Brain microvascular endothelial cell (primary cell): ENCODE data around the gene SLC35G6.

Experiments used
- DNase-seq: peaks from one replicate; pipeline ENCODE4 v3.0.0-alpha.2; 2020
- H3K27ac ChIP-seq: fragments of 250-450 bp; sonication (Bioruptor Pico); 2 replicates; pipeline ENCODE4 v1.5.1; 2020; ENCODE audit warnings: mild to moderate bottlenecking, moderate library complexity
- H3K27me3 ChIP-seq: fragments of 250-450 bp; sonication (Bioruptor Pico); replicated peaks from 2 replicates; pipeline ENCODE4 v1.5.1; 2020; ENCODE audit warnings: mild to moderate bottlenecking
- H3K36me3 ChIP-seq: fragments of 250-450 bp; sonication (Bioruptor Pico); replicated peaks from 2 replicates; pipeline ENCODE4 v1.5.1; 2020; ENCODE audit warnings: mild to moderate bottlenecking
- H3K4me3 ChIP-seq: 2 replicates; pipeline ENCODE4 v1.5.1; 2011; ENCODE audit warnings: low read depth, mild to moderate bottlenecking, control low read depth, low read length, moderate library complexity
- in situ Hi-C: cut with HindIII; loops from 2 replicates; pipeline ENCODE4 v1.10.0; 2017; ENCODE audit warnings: low sequenced_read_pairs, low pct_ligation_motif_present
- TF ChIP-seq, protein P1 (sequence below): IDR thresholded peaks from 2 replicates; pipeline ENCODE4 v1.5.1; 2011; ENCODE audit warnings: low read depth, mild to moderate bottlenecking, moderate library complexity, low read length, control low read depth, inconsistent platforms; ENCODE audit errors: missing control alignments

Gene SLC35G6

DNA sequence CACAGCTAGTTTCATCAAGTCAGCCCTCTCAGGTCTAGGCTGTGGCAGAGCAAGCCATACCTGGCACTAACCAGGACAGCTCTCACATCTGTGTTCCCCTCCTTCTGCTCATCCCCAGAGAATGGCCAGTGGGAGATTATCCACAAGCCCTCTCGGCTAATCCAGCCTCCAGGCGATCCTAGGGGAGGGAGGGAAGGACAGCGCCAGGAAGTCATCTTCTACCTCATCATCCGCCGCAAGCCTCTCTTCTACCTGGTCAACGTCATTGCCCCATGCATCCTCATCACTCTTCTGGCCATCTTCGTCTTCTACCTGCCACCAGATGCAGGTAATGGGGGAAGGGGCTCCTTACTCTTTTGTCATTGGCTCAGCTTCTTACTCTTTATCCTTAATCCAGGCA is 32.8 kb upstream of the SLC35G6 start:
- Histone ChIP-seq H3K27ac (no peak overlapping the region), H3K36me3 (no peaks in the 10 kb centered on the region), H3K4me3 (no peak overlapping the region), H3K27me3 (peaks cover 18% of the 10 kb centered on the region)
- TF ChIP-seq, protein P1, sequence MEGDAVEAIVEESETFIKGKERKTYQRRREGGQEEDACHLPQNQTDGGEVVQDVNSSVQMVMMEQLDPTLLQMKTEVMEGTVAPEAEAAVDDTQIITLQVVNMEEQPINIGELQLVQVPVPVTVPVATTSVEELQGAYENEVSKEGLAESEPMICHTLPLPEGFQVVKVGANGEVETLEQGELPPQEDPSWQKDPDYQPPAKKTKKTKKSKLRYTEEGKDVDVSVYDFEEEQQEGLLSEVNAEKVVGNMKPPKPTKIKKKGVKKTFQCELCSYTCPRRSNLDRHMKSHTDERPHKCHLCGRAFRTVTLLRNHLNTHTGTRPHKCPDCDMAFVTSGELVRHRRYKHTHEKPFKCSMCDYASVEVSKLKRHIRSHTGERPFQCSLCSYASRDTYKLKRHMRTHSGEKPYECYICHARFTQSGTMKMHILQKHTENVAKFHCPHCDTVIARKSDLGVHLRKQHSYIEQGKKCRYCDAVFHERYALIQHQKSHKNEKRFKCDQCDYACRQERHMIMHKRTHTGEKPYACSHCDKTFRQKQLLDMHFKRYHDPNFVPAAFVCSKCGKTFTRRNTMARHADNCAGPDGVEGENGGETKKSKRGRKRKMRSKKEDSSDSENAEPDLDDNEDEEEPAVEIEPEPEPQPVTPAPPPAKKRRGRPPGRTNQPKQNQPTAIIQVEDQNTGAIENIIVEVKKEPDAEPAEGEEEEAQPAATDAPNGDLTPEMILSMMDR: no peak
- DNase-seq: no peak
- in situ Hi-C loops: no loop called here

DNA sequence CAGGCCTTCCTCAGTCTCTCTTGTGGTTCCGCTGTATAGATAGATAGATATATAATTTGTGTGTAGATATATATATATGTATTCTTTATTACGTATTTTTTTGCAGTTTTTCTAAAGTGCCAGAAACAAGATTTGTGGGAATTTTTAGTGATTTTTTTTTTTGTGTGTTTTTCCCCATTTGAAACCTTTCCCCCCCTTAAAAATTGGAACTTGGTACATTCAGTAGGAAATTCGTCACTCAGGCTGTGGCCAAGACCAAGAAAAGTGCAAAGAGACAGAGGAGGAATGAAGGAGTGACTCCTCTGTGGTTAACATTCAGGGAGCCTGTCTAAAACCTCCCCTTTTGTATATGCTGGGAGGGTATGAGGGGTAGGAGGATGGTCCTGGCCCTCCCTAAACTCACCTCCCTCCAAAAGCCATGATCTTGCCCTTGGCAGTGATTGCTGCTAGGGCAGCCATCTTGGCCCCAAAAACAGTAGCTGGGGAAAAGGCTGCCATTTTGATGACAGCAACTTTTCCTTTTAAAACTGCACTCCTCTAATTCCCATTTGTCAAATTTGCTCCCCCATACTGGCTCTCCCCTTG is 21.2 kb upstream of the SLC35G6 start:
- in situ Hi-C loops: no loop called here
- peaks cover 13% of the 10 kb centered on the region for H3K36me3 ChIP-seq
- TF ChIP-seq, protein P1: no peak
- DNase-seq: no peak
- H3K4me3 ChIP-seq: no peak overlapping the region
- no peaks in the 10 kb centered on the region for H3K27me3 ChIP-seq
- no peak overlapping the region for H3K27ac ChIP-seq

DNA sequence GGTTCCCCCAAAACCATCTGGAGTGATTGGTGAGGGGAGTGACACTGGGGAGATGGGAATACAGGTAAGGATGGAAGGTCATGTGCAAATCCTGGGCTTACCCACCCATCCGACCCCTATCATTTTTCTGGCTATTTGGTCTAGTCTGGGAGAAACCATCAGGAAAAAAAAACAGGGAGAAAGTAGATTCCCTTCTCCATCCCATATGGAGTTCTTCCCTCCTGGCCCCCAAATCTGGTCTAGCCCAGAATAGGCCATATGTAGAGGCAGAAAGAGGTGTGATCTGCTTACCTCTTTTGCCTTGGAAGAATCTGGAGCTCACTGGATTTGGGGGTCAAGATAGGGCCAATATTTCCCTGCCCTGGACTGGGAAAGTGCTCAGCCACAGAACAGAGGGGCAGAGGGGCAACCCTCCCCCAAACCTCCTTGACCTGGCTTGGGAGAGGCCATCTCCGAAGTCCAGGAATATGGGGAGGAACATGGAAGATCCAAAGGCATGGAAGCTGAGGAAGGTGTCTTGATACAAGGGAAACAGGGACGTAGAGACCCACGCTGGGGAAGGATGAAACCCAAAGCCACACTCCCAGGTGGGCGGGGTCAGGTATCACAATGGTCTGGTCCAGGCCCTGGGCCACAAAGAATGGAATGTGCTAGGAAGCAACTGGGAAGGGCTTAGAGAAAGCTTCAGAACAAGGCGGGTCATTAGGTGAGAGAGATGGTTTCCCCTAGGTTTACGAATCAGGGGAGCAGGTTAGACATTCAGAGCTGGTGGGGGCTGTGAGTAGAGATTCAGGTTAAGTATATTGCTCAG is 20.2 kb upstream of the SLC35G6 start:
- TF ChIP-seq, protein P1: no peak
- peaks cover 17% of the 10 kb centered on the region for H3K36me3 ChIP-seq
- no peak overlapping the region for H3K4me3 ChIP-seq
- in situ Hi-C loops: no loop called here
- no peaks in the 10 kb centered on the region for H3K27me3 ChIP-seq
- no peak overlapping the region for H3K27ac ChIP-seq
- DNase-seq: no peak

DNA sequence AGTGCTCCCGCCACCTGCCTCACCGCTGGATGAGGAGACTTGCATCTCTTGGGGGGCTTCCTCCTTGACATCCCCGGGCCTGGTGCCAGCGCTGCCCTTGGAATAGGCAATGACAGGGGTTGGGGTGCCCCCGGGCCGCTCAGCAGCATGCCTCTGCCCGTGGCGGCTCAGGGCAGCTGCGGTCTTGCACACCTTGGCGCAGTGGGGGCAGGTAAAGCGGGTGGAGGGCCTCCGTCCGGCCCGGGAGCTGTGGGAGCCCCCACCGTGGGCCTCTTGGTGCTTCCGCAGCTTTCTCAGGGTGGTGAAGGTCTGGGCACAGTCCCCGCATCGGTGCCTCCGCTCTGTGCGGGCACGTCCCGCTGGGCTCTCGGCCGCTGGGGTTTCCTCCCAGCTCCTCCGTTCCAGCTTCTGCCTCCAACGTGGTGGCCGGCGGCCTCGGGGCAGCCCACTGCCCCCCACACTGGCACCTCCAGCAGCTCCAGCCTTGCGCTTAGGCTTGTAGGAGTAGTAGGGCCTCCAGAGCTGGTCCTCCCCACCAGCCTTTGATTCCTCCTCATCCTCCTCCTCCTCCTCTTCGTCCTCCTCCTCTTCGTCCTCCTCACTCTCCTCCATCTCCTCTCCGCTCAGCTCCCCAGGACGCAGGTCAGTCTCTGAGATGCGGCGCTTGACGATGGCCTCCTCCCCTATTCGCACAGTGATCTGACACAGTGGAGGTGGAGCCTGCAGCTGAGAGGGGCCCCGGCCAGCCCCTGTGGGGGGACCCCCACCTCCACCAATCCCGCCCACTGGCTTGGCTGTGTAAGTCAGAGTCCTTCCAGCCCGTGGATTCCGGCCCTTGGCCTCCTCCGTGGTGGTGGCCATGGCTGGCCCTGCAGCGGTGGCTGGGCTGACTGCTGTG is 18.5 kb upstream of the SLC35G6 start:
- Histone ChIP-seq H3K27me3 (no peaks in the 10 kb centered on the region), H3K4me3 (no peak overlapping the region), H3K27ac (no peak overlapping the region), H3K36me3 (peaks cover 21% of the 10 kb centered on the region)
- no peak for DNase-seq
- TF ChIP-seq, protein P1: no peak
- in situ Hi-C loops: no loop called here

DNA sequence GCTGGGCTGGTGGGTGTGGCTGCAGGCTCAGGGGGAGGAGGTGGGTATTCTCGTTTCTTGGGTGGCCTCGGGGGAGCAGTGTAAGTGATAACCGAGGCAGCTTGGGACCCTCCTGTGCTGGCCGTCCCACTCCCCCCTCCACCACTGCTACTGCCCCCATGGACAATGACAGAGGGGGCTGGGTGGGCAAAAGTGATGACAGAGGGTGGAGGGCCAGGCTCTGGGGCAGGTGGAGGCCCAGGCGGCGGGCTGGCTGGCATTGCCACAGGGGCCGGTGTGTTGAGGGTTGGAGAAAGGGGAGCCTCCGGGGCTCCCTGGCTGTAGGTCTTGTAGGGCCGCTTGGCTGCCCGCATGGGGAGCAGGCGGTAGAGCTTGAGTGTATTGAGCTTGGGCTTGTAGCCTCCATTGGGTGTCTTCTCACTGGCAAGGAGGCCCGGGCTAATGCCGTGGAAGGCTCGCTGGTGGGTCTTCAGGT is 17.8 kb upstream of the SLC35G6 start:
- Histone ChIP-seq H3K36me3 (peaks cover 21% of the 10 kb centered on the region), H3K4me3 (no peak overlapping the region), H3K27ac (no peak overlapping the region), H3K27me3 (no peaks in the 10 kb centered on the region)
- TF ChIP-seq, protein P1: no peak
- in situ Hi-C loops: no loop called here
- DNase-seq: no peak
